Fibroblast of lung (primary cell): ENCODE measurements around the gene PDZD2.

Experiments
- EZH2 ChIP-seq: IDR thresholded peaks from 2 replicates; pipeline ENCODE4 v1.5.1; 2012; ENCODE audit warnings: low read length, control low read depth, mild to moderate bottlenecking; ENCODE audit errors: missing control alignments
- TF ChIP-seq, protein P1 (sequence below), 2 donors: IDR thresholded peaks in 1 of 2; conservative IDR thresholded peaks in 1 of 2; 1 replicate in 1 of 2; 2 replicates in 1 of 2; pipeline ENCODE4 v1.5.1; 2011 to 2012; ENCODE audit warnings: low read length in 2 of 2, control low read depth in 1 of 2, inconsistent platforms in 1 of 2, low read depth in 1 of 2, mild to moderate bottlenecking in 1 of 2

DNA sequence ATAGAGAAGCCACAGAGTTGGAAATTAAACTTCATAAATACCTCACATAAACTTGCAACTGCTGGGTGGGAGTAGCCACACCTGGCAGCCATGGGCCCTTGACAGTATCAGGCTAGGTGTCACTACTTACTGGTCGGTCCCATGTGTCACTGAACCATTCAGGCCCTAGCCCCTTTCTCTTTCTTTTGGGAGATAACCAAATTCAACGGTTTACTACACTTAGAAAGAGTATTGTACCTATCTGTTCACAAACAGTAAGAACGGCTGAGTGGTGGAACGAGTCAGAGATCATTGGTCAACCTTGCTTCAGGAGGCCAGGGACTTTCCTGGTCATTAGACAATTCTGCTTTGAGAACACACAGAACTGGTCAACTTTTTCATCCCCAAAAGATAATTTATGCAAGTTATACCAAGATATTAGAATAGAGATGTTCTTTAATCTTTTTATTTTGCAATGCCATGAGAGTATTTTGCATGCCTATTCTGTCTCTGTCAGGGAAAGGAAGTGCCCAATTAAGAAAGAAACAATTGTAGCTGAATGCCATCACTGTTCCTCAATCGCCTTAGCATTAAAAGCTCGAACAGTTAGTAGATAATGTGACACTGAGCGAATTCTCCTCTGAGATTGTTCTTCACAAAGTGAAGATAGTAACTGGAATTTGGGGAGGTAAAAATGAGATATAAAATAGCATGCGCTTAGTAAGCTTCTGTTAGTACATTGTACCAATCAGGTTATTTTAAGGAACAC lies 484.3 kb downstream of the PDZD2 start:
- TF ChIP-seq, protein P1, sequence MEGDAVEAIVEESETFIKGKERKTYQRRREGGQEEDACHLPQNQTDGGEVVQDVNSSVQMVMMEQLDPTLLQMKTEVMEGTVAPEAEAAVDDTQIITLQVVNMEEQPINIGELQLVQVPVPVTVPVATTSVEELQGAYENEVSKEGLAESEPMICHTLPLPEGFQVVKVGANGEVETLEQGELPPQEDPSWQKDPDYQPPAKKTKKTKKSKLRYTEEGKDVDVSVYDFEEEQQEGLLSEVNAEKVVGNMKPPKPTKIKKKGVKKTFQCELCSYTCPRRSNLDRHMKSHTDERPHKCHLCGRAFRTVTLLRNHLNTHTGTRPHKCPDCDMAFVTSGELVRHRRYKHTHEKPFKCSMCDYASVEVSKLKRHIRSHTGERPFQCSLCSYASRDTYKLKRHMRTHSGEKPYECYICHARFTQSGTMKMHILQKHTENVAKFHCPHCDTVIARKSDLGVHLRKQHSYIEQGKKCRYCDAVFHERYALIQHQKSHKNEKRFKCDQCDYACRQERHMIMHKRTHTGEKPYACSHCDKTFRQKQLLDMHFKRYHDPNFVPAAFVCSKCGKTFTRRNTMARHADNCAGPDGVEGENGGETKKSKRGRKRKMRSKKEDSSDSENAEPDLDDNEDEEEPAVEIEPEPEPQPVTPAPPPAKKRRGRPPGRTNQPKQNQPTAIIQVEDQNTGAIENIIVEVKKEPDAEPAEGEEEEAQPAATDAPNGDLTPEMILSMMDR (conservative IDR thresholded peaks at IDR 0.05 in 1 of 2, IDR thresholded peaks at IDR 0.05 in 1 of 2; ENCODE audit: low read depth in 1 of 2, low read length in 2 of 2): no peak
- TF ChIP-seq EZH2: no peak
